Measurements from ENCODE around the gene PIP4P1.

PIP4P1 gene

DNA sequence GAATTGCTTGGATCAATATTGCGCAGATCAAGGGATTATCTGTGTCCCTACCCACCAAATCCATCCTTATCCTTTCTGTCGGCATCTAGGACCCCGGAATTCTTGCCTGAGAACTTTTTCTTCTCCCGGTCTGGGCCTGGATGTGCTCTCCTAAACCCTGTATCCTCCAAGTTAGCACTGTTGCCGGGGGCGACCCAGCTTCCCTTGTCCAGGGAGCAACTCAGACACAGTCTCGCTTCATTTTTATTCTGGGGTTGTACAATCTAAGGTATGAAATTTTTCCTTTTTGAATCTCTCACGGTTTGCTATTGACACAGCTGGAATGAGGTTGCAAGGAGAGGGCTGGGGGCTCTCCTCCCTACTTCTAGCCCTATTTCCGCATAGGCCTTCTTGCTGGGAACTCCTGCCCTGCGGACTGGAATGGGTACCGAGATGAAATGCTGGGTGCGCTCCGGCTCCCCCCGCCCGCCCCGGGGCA is 7.6 kb upstream of the PIP4P1 start:
- ChIA-PET CTCF (interaction anchor here (0.6 to 0.7 kb wide), 2 partner anchors 53 to 163 kb away, joined by 3 to 4 read pairs; partner anchors contain the start of gene TTC5), POLR2A (interaction anchor here (1.3 to 4.0 kb wide), 6 partner anchors 9 to 126 kb away, joined by 4 to 47 read pairs (median 14); partner anchors contain the start of genes APEX1, OSGEP, PARP2 and PIP4P1)
- no peak for DNase-seq (ENCODE audit: extremely low spot score)
- TF ChIP-seq CTBP1 (IDR thresholded peaks at IDR 0.05; ENCODE audit: borderline replicate concordance) (no peak), SUZ12 (IDR thresholded peaks at IDR 0.05) (no peak), FOXM1 (IDR thresholded peaks at IDR 0.05; ENCODE audit: borderline replicate concordance) (no peak), HDGF (IDR thresholded peaks at IDR 0.05; ENCODE audit: borderline replicate concordance) (no peak), LEF1 (IDR thresholded peaks at IDR 0.05; ENCODE audit: borderline replicate concordance) (no peak), SP1 (IDR thresholded peaks at IDR 0.05) (no peak), ZNF384 (IDR thresholded peaks at IDR 0.05) (no peak), FOXA1 (IDR thresholded peaks at IDR 0.05) (no peak), L3MBTL2 (conservative IDR thresholded peaks at IDR 0.05) (no peak), BHLHE40 (IDR thresholded peaks at IDR 0.05; ENCODE audit: borderline replicate concordance) (no peak), FOXK2 (IDR thresholded peaks at IDR 0.05) (no peak), ARNT (IDR thresholded peaks at IDR 0.05) (no peak), TARDBP (IDR thresholded peaks at IDR 0.05) (no peak), ELF4 (IDR thresholded peaks at IDR 0.05) (no peak), NFRKB (IDR thresholded peaks at IDR 0.05) (no peak)
- TF ChIP-seq, protein P1, sequence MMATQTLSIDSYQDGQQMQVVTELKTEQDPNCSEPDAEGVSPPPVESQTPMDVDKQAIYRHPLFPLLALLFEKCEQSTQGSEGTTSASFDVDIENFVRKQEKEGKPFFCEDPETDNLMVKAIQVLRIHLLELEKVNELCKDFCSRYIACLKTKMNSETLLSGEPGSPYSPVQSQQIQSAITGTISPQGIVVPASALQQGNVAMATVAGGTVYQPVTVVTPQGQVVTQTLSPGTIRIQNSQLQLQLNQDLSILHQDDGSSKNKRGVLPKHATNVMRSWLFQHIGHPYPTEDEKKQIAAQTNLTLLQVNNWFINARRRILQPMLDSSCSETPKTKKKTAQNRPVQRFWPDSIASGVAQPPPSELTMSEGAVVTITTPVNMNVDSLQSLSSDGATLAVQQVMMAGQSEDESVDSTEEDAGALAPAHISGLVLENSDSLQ (IDR thresholded peaks at IDR 0.05), result no peak

DNA sequence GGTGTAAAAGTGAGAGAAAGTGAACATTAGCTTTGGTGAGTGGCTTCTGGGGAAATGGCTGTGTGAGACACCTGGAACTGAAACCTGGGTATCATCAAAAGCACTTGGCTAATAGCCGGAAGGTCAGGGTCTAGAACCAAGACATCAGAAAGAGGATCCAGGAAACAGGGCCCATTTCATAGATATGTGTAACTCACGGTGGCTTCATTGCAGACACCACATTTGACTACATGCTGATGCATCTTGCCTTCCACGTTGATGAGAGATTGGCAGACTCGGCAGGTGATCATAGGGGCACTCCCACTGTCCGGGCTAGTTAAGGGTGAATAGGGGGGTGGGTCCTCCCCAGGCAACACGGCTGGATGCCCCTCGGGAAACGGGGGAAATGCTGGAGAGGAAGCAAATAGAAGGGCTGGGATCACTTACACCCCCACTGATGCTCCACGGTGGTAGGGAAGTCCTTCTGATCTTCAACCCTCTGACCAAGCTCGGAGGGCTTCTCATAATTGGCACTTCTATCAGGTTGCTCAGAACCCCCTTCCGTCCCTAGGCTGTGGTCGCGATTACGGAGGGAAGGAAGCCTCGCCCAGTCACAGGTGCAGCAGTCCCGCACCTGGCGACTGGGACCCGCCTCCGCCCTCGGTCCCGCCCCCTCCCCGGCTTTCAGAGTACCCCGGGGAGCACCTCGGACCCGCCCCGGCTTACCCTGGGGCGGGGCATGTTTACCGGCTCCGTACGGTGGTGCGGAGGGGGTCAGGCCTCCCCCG is 593 bp downstream of the PIP4P1 start:
- CTCF ChIA-PET, result no interaction called here

DNA sequence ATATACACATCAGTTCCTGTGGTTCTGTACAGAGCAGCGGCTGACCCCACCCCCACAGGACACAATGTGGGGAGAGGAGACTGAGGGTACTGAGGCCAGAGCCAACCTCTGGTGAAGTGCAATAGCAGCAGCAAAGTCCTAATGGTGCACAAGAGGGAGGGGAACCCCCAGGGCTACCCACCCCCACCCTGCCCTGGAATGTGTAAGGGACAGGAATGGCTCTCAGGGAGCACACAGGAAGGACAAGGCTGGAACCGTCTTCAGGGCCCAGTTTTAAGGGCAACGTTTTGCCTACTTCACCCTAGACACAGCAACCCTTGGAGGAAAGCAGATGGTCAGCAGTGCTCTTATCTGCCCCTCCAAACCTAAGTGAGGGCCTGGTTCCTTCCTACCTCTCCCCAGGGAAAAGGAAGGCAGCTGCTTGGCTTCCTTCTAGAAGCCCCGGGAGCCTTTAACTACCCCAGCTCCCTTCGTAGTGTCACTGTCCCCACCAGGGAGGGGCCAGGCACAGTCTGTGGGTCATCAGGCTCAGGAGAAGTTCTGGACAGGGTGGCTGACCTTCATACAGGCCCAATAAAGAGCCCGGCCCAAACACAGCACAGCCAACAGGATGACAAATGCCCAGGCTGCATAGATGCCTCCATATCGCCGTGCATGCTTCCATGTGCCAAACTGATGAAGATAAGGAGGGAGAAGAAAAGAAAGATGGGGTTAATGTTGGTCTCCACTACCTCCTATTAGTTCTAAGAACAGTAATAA is 3.0 kb downstream of the PIP4P1 start:
- DNase-seq (ENCODE audit: extremely low spot score), result no peak
- POLR2A ChIA-PET, result interaction anchor here (0.6 to 4.4 kb wide), 2 partner anchors 12 to 115 kb away, joined by 3 to 38 read pairs; partner anchors contain the start of genes PARP2 and PNP
- TF ChIP-seq SUZ12 (IDR thresholded peaks at IDR 0.05) (no peak), FOXA1 (IDR thresholded peaks at IDR 0.05) (no peak)
- CTCF ChIA-PET, result no interaction called here

More for the DNA sequence above, 593 bp downstream of the PIP4P1 start:
- TF ChIP-seq FOXM1 (IDR thresholded peaks at IDR 0.05; ENCODE audit: borderline replicate concordance) (no peak), BHLHE40 (IDR thresholded peaks at IDR 0.05; ENCODE audit: borderline replicate concordance) (no peak), FOXK2 (IDR thresholded peaks at IDR 0.05) (no peak), CTBP1 (IDR thresholded peaks at IDR 0.05; ENCODE audit: borderline replicate concordance) (no peak), TARDBP (IDR thresholded peaks at IDR 0.05) (no peak), ELF4 (IDR thresholded peaks at IDR 0.05) (no peak), ARNT (IDR thresholded peaks at IDR 0.05) (no peak), ZNF384 (IDR thresholded peaks at IDR 0.05) (no peak), FOXA1 (IDR thresholded peaks at IDR 0.05) (no peak), NFRKB (IDR thresholded peaks at IDR 0.05) (no peak)
- TF ChIP-seq, protein P1 (IDR thresholded peaks at IDR 0.05), result no peak
- no peak for DNase-seq (ENCODE audit: extremely low spot score)
- POLR2A ChIA-PET, result interaction anchor here (0.9 to 4.4 kb wide), 10 partner anchors 10 to 223 kb away, joined by 3 to 38 read pairs (median 6); partner anchors contain the start of genes PARP2, PNP, RNASE4 and TEP1

DNA sequence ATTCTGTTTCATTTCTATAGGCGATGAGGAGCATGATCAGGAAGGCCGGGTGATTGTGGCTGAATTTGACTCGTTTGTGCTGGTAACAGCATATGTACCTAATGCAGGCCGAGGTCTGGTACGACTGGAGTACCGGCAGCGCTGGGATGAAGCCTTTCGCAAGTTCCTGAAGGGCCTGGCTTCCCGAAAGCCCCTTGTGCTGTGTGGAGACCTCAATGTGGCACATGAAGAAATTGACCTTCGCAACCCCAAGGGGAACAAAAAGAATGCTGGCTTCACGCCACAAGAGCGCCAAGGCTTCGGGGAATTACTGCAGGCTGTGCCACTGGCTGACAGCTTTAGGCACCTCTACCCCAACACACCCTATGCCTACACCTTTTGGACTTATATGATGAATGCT is 4.3 kb downstream of the PIP4P1 start:
- ChIA-PET CTCF (no interaction called here), POLR2A (interaction anchor here (4.1 to 5.5 kb wide), 2 partner anchors 12 to 44 kb away, joined by 47 to 58 read pairs; partner anchors contain the start of genes PNP and TEP1)
- TF ChIP-seq LEF1 (IDR thresholded peaks at IDR 0.05; ENCODE audit: borderline replicate concordance) (no peak), TARDBP (IDR thresholded peaks at IDR 0.05) (no peak), CTBP1 (IDR thresholded peaks at IDR 0.05; ENCODE audit: borderline replicate concordance) (no peak), SUZ12 (IDR thresholded peaks at IDR 0.05) (no peak), HDGF (IDR thresholded peaks at IDR 0.05; ENCODE audit: borderline replicate concordance) (no peak), L3MBTL2 (conservative IDR thresholded peaks at IDR 0.05) (no peak), FOXM1 (IDR thresholded peaks at IDR 0.05; ENCODE audit: borderline replicate concordance) (no peak), ELF4 (IDR thresholded peaks at IDR 0.05) (no peak), FOXA1 (IDR thresholded peaks at IDR 0.05) (no peak), NFRKB (IDR thresholded peaks at IDR 0.05) (no peak), ARNT (IDR thresholded peaks at IDR 0.05) (no peak), SP1 (IDR thresholded peaks at IDR 0.05) (no peak), BHLHE40 (IDR thresholded peaks at IDR 0.05; ENCODE audit: borderline replicate concordance) (no peak), ZNF384 (IDR thresholded peaks at IDR 0.05) (no peak), FOXK2 (IDR thresholded peaks at IDR 0.05) (no peak)
- TF ChIP-seq, protein P1 (IDR thresholded peaks at IDR 0.05), result no peak
- DNase-seq (ENCODE audit: extremely low spot score), result no peak

Measured in HEK293T (cell line).